ENCODE data around the gene SLC25A18. TPM values are rescaled to one million over a fixed set of nuclear protein-coding genes. Genes with fewer than 3 reads are reported as not detected.

Gene SLC25A18
- total RNA-seq, 2 donors from 2014 or later: 9.0 to 10.6 TPM

- intact Hi-C loops (cut with DNase I): no loop called here
- H3K9me3 ChIP-seq: no peaks in the 10 kb centered on the region
- H3K27ac ChIP-seq: no peak overlapping the region
- no peak for DNase-seq (ENCODE audit: low spot score)
- no peak overlapping the region for H3K4me3 ChIP-seq
- H3K27me3 ChIP-seq (replicated peaks; ENCODE audit: insufficient read depth): no peaks in the 10 kb centered on the region
- H3K4me1 ChIP-seq (replicated peaks): no peaks in the 10 kb centered on the region
- no peak for TF ChIP-seq POLR2AphosphoS5 (IDR thresholded peaks at IDR 0.05)
- TF ChIP-seq CTCF (IDR thresholded peaks at IDR 0.05): no peak
- no peak for TF ChIP-seq POLR2A (IDR thresholded peaks at IDR 0.05)
- peaks cover 0 to 15% of the 10 kb centered on the region in 2 donors for H3K36me3 ChIP-seq
- 87% methylated on average over 10 of the region's 10 CpGs for WGBS
Measured at GRCh38 chr22:17589810-17590375, 26.6 kb downstream of the SLC25A18 start.

DNA sequence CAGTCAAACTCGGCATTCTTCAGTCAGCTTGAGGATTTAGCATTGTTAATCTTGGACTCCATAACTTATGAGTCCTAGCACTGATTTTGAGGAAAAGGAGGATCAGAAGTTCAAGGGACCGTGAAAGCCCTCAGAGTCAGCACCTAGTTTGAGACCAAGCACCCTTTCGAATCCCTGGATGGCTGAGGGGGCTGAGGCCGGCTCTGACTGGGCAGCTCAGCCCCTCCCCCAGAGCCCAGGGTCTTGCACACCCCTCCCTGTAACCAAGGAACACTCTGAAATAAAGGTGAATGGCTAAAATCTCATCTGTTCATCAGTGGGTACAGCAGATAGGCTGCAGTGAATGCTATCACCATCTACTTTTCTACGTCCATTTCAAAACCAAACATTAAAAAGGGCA is 27.3 kb downstream of the SLC25A18 start:
- intact Hi-C loops (cut with DNase I): no loop called here
- no peak overlapping the region for H3K27ac ChIP-seq
- WGBS: 79% methylated on average over 5 of the region's 5 CpGs
- H3K4me1 ChIP-seq (replicated peaks): no peaks in the 10 kb centered on the region
- no peaks in the 10 kb centered on the region for H3K27me3 ChIP-seq (replicated peaks; ENCODE audit: insufficient read depth)
- TF ChIP-seq CTCF (IDR thresholded peaks at IDR 0.05) (no peak), POLR2AphosphoS5 (IDR thresholded peaks at IDR 0.05) (no peak), POLR2A (IDR thresholded peaks at IDR 0.05) (no peak)
- H3K4me3 ChIP-seq: no peak overlapping the region
- H3K36me3 ChIP-seq: peaks cover 0 to 15% of the 10 kb centered on the region in 2 donors
- no peaks in the 10 kb centered on the region for H3K9me3 ChIP-seq
- no peak for DNase-seq (ENCODE audit: low spot score)

DNA sequence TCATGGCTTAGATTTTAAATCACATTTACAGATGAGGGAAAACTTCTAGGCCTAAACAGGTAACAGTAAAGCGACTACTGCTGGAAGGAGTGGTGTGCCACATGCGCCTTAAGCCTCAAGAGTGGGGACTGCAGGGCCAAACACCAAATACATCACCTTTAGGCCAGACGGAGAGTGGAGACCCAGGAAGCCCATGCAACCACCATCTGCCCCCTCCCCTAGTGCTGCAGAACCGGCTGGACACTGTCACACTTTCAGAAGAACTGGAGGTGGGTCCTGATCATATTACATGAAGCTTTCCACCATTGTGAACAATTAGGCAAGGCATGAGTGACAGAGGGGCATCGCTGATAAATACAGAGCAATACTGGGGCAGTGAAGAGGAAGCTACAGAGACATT is 28.9 kb downstream of the SLC25A18 start:
- Histone ChIP-seq H3K9me3 (no peaks in the 10 kb centered on the region), H3K4me3 (no peak overlapping the region), H3K27me3 (replicated peaks; ENCODE audit: insufficient read depth) (no peaks in the 10 kb centered on the region), H3K27ac (no peak overlapping the region), H3K4me1 (replicated peaks) (no peaks in the 10 kb centered on the region), H3K36me3 (peaks cover 3 to 20% of the 10 kb centered on the region in 2 donors)
- TF ChIP-seq CTCF (IDR thresholded peaks at IDR 0.05) (no peak), POLR2AphosphoS5 (IDR thresholded peaks at IDR 0.05) (no peak), POLR2A (IDR thresholded peaks at IDR 0.05) (no peak)
- WGBS: 86% methylated on average over 5 of the region's 5 CpGs
- DNase-seq (ENCODE audit: low spot score): no peak
- intact Hi-C loops (cut with DNase I): no loop called here

- no peak overlapping the region for H3K4me3 ChIP-seq
- TF ChIP-seq CTCF (IDR thresholded peaks at IDR 0.05) (no peak), POLR2A (IDR thresholded peaks at IDR 0.05) (no peak), POLR2AphosphoS5 (IDR thresholded peaks at IDR 0.05) (no peak)
- peaks cover 3 to 34% of the 10 kb centered on the region in 2 donors for H3K36me3 ChIP-seq
- DNase-seq (ENCODE audit: low spot score): no peak
- H3K27me3 ChIP-seq (replicated peaks; ENCODE audit: insufficient read depth): no peaks in the 10 kb centered on the region
- H3K27ac ChIP-seq: no peak overlapping the region
- intact Hi-C loops (cut with DNase I): no loop called here
- H3K9me3 ChIP-seq: no peaks in the 10 kb centered on the region
- WGBS: 96% methylated on average over 6 of the region's 6 CpGs
- H3K4me1 ChIP-seq (replicated peaks): peaks cover 1% of the 10 kb centered on the region
Measured at GRCh38 chr22:17596226-17596625, 32.9 kb downstream of the SLC25A18 start.

DNA sequence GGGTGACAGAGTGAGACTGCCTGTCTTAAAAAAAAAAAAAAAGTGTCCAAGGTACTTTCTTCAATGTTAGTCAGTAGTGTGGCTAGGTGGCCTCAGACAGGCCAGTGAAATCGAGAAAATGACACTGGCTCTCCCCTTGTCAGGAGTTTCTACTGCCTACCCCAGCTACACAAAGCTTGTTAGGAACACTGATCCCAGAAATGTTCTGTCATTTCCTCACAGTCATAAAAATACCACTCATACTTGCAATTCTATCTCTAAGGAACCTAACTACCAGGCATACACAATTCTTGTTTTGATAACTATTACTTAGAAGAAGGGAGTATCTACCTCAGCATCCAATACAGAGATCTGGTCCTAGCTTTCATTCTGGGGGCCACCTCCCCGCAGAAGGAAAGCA is 33.9 kb downstream of the SLC25A18 start:
- TF ChIP-seq CTCF (IDR thresholded peaks at IDR 0.05) (no peak), POLR2AphosphoS5 (IDR thresholded peaks at IDR 0.05) (no peak), POLR2A (IDR thresholded peaks at IDR 0.05) (no peak)
- no peaks in the 10 kb centered on the region for H3K9me3 ChIP-seq
- no peaks in the 10 kb centered on the region for H3K27me3 ChIP-seq (replicated peaks; ENCODE audit: insufficient read depth)
- DNase-seq (ENCODE audit: low spot score): no peak
- H3K4me3 ChIP-seq: no peak overlapping the region
- peaks cover 5% of the 10 kb centered on the region for H3K4me1 ChIP-seq (replicated peaks)
- H3K36me3 ChIP-seq: peaks cover 3 to 24% of the 10 kb centered on the region in 2 donors
- 93% methylated on average over 2 of the region's 2 CpGs for WGBS
- intact Hi-C loops (cut with DNase I): no loop called here
- H3K27ac ChIP-seq: no peak overlapping the region

Data from prostate gland (tissue), 2 donors.